DND-41 (cell line): ENCODE results near the gene RFFL.
A peak's percentile ranks its signal among the peaks of the same experiment; 100 is the strongest.
"Not testable (repeated sequence)": the region's sequence is repeated elsewhere in the genome, so short reads cannot be mapped to it uniquely, and the experiment has no call there.

Source experiments
- ATAC-seq: fragments of 200-7000 bp; cut with Tn5 transposase; 3 replicates; pipeline ENCODE4 v1.9.1; 2021; ENCODE audit warnings: low read depth; ENCODE audit not compliant: insufficient read depth
- DNase-seq: peaks from one replicate; pipeline ENCODE4 v3.0.0-alpha.2; 2020
- H2AFZ ChIP-seq: 2 replicates; pipeline ENCODE4 v1.6.0; 2012; ENCODE audit warnings: low read depth, low read length
- H3K27ac ChIP-seq: 2 replicates; pipeline ENCODE4 v1.5.1; 2012; ENCODE audit warnings: low read length, inconsistent platforms
- H3K27me3 ChIP-seq: fragments of 200-600 bp; sonication (generic); 2 replicates; pipeline ENCODE4 v1.6.0; 2012; ENCODE audit warnings: low read length, mild to moderate bottlenecking, inconsistent platforms; ENCODE audit not compliant: insufficient read depth, poor library complexity
- H3K36me3 ChIP-seq: 2 replicates; pipeline ENCODE4 v1.5.1; 2012; ENCODE audit warnings: low read length, inconsistent platforms; ENCODE audit not compliant: insufficient read depth
- H3K4me1 ChIP-seq: 2 replicates; pipeline ENCODE4 v1.5.1; 2012; ENCODE audit warnings: mild to moderate bottlenecking, low read length; ENCODE audit not compliant: insufficient read depth
- H3K4me2 ChIP-seq: 2 replicates; pipeline ENCODE4 v1.6.0; 2012; ENCODE audit warnings: mild to moderate bottlenecking, moderate library complexity, low read length, inconsistent platforms; ENCODE audit not compliant: insufficient read depth
- H3K4me3 ChIP-seq, 2 experiments: fragments of 200-600 bp in 1 of 2; shearing (Covaris generic) in 1 of 2; 2 replicates each; pipeline ENCODE4 v1.5.1; 2012 to 2016; ENCODE audit warnings: inconsistent platforms in 2 of 2, low read length in 2 of 2, mild to moderate bottlenecking in 2 of 2, low read depth in 1 of 2, moderate library complexity in 1 of 2
- H3K79me2 ChIP-seq: 2 replicates; pipeline ENCODE4 v1.6.0; 2012; ENCODE audit warnings: low read length, inconsistent platforms; ENCODE audit not compliant: insufficient read depth
- H3K9ac ChIP-seq: 2 replicates; pipeline ENCODE4 v1.6.0; 2012; ENCODE audit warnings: low read depth, mild to moderate bottlenecking, inconsistent platforms, low read length, moderate library complexity
- H3K9me3 ChIP-seq: 2 replicates; pipeline ENCODE4 v1.5.1; 2012; ENCODE audit warnings: low read length, moderate library complexity, mild to moderate bottlenecking, inconsistent platforms; ENCODE audit not compliant: insufficient read depth, severe bottlenecking
- H4K20me1 ChIP-seq: 2 replicates; pipeline ENCODE4 v1.6.0; 2012; ENCODE audit warnings: low read length; ENCODE audit not compliant: insufficient read depth
- EZH2 ChIP-seq: IDR thresholded peaks from 3 replicates; pipeline ENCODE4 v1.6.1; 2012; ENCODE audit warnings: borderline replicate concordance, low read depth, mild to moderate bottlenecking, moderate library complexity, low read length, inconsistent platforms; ENCODE audit not compliant: severe bottlenecking
- TF ChIP-seq, protein P1 (sequence below): IDR thresholded peaks from 2 replicates; pipeline ENCODE4 v1.5.1; 2012; ENCODE audit warnings: borderline replicate concordance, low read length, moderate library complexity, mild to moderate bottlenecking; ENCODE audit not compliant: poor library complexity, severe bottlenecking; ENCODE audit errors: extremely low read depth

Gene RFFL, protein sequence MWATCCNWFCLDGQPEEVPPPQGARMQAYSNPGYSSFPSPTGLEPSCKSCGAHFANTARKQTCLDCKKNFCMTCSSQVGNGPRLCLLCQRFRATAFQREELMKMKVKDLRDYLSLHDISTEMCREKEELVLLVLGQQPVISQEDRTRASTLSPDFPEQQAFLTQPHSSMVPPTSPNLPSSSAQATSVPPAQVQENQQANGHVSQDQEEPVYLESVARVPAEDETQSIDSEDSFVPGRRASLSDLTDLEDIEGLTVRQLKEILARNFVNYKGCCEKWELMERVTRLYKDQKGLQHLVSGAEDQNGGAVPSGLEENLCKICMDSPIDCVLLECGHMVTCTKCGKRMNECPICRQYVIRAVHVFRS

GRCh38 chr17:35063514-35064223 lies at the start of gene RFFL:
Gene RFFL (minus strand): TSS chr17:35063707. CDS start chr17:35026553, 37,154 bp downstream.
- peak; percentile 91 for DNase-seq
- TF ChIP-seq EZH2: no peak
- TF ChIP-seq, protein P1, sequence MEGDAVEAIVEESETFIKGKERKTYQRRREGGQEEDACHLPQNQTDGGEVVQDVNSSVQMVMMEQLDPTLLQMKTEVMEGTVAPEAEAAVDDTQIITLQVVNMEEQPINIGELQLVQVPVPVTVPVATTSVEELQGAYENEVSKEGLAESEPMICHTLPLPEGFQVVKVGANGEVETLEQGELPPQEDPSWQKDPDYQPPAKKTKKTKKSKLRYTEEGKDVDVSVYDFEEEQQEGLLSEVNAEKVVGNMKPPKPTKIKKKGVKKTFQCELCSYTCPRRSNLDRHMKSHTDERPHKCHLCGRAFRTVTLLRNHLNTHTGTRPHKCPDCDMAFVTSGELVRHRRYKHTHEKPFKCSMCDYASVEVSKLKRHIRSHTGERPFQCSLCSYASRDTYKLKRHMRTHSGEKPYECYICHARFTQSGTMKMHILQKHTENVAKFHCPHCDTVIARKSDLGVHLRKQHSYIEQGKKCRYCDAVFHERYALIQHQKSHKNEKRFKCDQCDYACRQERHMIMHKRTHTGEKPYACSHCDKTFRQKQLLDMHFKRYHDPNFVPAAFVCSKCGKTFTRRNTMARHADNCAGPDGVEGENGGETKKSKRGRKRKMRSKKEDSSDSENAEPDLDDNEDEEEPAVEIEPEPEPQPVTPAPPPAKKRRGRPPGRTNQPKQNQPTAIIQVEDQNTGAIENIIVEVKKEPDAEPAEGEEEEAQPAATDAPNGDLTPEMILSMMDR: peak; percentile 80
- Histone ChIP-seq H3K4me2 (peak within 1 kb of the TSS; percentile 60), H4K20me1 (no peaks in the 10 kb centered on the region), H3K4me1 (peaks cover 31% of the 10 kb centered on the region), H3K27me3 (no peaks in the 10 kb centered on the region), H3K27ac (peak within 1 kb of the TSS; percentile 97), H3K9ac (peak within 1 kb of the TSS; percentile 59), H3K36me3 (0 out of 2 replicates have a peak, but pooled peaks cover 4% of the 10 kb centered on the region), H3K4me3 (peak within 1 kb of the TSS; percentile 32 to 60; a peak in 3 of 4 replicates), H2AFZ (peak within 1 kb of the TSS; percentile 72), H3K9me3 (no peaks in the 10 kb centered on the region), H3K79me2 (peaks cover 25% of the 10 kb centered on the region)
- ATAC-seq: peak; percentile 99

GRCh38 chr17:35110791-35111190 lies 47.3 kb upstream of the RFFL start:
- H4K20me1 ChIP-seq, H3K4me1 ChIP-seq, DNase-seq, H3K9ac ChIP-seq, H2AFZ ChIP-seq, H3K27me3 ChIP-seq, H3K27ac ChIP-seq, H3K9me3 ChIP-seq, H3K4me2 ChIP-seq, ATAC-seq, H3K4me3 ChIP-seq: not testable (repeated sequence)
- H3K79me2 ChIP-seq: peaks cover 58% of the 10 kb centered on the region
- peaks cover 37% of the 10 kb centered on the region for H3K36me3 ChIP-seq

DNA sequence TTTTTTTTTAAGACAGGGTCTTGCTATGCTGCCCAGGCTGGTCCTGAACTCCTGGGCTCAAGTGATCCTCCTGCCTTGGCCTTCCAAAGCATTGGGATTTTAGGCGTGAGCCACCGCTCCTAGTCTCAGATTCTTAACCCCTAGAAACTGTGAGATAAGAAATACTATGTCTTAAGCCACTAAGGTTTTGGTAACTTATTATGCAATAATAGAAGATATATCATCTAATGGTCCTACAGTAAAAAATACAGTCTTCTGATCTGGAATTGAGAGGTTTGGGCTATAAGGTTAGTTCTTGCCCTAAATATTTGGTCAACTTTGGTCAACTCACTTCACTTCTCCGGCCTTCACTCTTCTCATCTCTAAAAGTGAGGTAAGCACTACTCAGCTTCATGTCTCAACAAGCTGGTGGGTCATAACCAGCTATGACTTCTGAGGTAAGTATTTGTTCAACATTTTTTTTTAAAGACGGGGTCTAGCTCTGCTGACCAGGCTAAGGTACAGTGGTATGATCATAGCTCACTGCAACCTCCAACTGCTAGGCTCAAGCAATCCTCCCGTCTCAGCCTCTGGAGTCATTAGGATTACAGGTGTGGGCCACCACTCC lies 41.4 kb upstream of the RFFL start:
- no peak for TF ChIP-seq EZH2
- TF ChIP-seq, protein P1: no peak
- Histone ChIP-seq H3K9ac (no peak overlapping the region), H2AFZ (no peak overlapping the region), H3K27ac (no peak overlapping the region), H3K4me1 (no peaks in the 10 kb centered on the region), H3K79me2 (peaks cover 13% of the 10 kb centered on the region), H4K20me1 (peaks cover 3% of the 10 kb centered on the region), H3K4me3 (no peak overlapping the region), H3K36me3 (peaks cover 76% of the 10 kb centered on the region), H3K4me2 (no peak overlapping the region), H3K27me3 (no peaks in the 10 kb centered on the region), H3K9me3 (no peaks in the 10 kb centered on the region)
- DNase-seq (no peak), ATAC-seq (no peak)

DNA sequence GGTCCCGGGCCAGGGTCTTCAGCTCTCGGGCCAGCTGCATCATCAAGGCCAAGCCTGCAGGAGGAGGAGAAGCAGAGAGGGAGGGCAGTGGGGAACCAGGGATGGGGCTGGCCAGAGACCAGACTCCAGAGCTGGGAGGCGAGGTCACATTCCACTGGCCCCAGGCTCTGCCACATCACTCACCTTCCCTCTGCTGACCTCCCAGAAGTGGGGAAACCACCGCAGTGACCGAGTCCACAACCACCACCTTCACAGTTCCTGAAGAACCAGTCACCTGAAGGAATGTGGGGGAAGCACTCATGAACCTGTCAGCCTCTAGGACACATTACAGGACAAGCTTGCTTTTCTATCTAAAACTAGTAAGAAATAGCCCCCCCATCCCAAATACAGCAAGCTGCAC lies 39.8 kb upstream of the RFFL start:
- TF ChIP-seq EZH2: no peak
- TF ChIP-seq, protein P1: no peak
- Histone ChIP-seq H3K4me3 (no peak overlapping the region), H3K79me2 (peaks cover 2% of the 10 kb centered on the region; the same call in 1 of the 2 replicates), H3K36me3 (peaks cover 86% of the 10 kb centered on the region), H3K27me3 (no peaks in the 10 kb centered on the region), H4K20me1 (peaks cover 3% of the 10 kb centered on the region), H3K9me3 (no peaks in the 10 kb centered on the region), H3K4me1 (no peaks in the 10 kb centered on the region), H3K9ac (no peak overlapping the region), H2AFZ (no peak overlapping the region), H3K4me2 (no peak overlapping the region), H3K27ac (no peak overlapping the region)
- DNase-seq: no peak
- no peak for ATAC-seq
